Liver (tissue), 9 donors: ENCODE data around the gene SLC20A1. TPM values are rescaled to one million over a fixed set of nuclear protein-coding genes. Genes with fewer than 3 reads are reported as not detected.

Source experiments
- DNase-seq: peaks from one replicate; pipeline ENCODE4 v3.0.0-alpha.2; 2017; ENCODE audit warnings: low spot score
- H3K27ac ChIP-seq, 2 donors: one replicate each; pipeline ENCODE4 v1.7.0; 2013; ENCODE audit warnings: inconsistent platforms in 2 of 2, low read length in 2 of 2, control low read depth in 1 of 2, low read depth in 1 of 2, mild to moderate bottlenecking in 1 of 2
- H3K27me3 ChIP-seq, 4 donors: one replicate each; pipeline versions ENCODE4 v1.6.1 to v1.7.0; 2013; ENCODE audit warnings: low read length in 3 of 4, inconsistent platforms in 1 of 4, mild to moderate bottlenecking in 1 of 4, moderate library complexity in 1 of 4; ENCODE audit not compliant: control insufficient read depth in 4 of 4, insufficient read depth in 4 of 4
- H3K36me3 ChIP-seq, 4 donors: one replicate each; pipeline versions ENCODE4 v1.6.1 to v1.7.0; 2013; ENCODE audit warnings: low read length in 3 of 4, mild to moderate bottlenecking in 3 of 4, low read depth in 1 of 4, moderate library complexity in 1 of 4; ENCODE audit not compliant: control insufficient read depth in 4 of 4, insufficient read depth in 3 of 4
- H3K4me1 ChIP-seq, 4 donors: one replicate each; pipeline versions ENCODE4 v1.6.1 to v1.7.0; 2013; ENCODE audit warnings: low read length in 3 of 4, mild to moderate bottlenecking in 3 of 4, moderate library complexity in 1 of 4; ENCODE audit not compliant: control insufficient read depth in 4 of 4, insufficient read depth in 4 of 4
- H3K4me3 ChIP-seq, 3 donors: one replicate each; pipeline versions ENCODE4 v1.6.1 to v1.7.0; 2013; ENCODE audit warnings: low read length in 3 of 3, control low read depth in 1 of 3, low read depth in 1 of 3, mild to moderate bottlenecking in 1 of 3
- H3K9ac ChIP-seq, 2 donors: one replicate each; pipeline ENCODE4 v1.7.0; 2013; ENCODE audit warnings: low read length in 2 of 2, mild to moderate bottlenecking in 2 of 2, moderate library complexity in 2 of 2, control low read depth in 1 of 2, low read depth in 1 of 2
- H3K9me3 ChIP-seq, 4 donors: one replicate each; pipeline versions ENCODE4 v1.6.1 to v1.7.0; 2013; ENCODE audit warnings: low read length in 3 of 4; ENCODE audit not compliant: control insufficient read depth in 4 of 4
- CTCF ChIP-seq: fragments of 150-350 bp; IDR thresholded peaks from 2 replicates; pipeline ENCODE4 v1.5.1; 2017; ENCODE audit warnings: improper control_type of control experiment, low read depth, low read length; ENCODE audit not compliant: missing input control
- EGR1 ChIP-seq, 2 donors: IDR thresholded peaks; 2 replicates each; pipeline ENCODE4 v1.6.1; 2016 to 2018; ENCODE audit warnings: antibody characterized with exemption in 2 of 2, low read depth in 2 of 2
- FOXA1 ChIP-seq: IDR thresholded peaks from 2 replicates; pipeline ENCODE4 v1.6.1; 2016; ENCODE audit warnings: antibody characterized with exemption
- GABPA ChIP-seq, 2 donors: IDR thresholded peaks in 1 of 2; conservative IDR thresholded peaks in 1 of 2; 2 replicates each; pipeline ENCODE4 v1.6.1; 2016; ENCODE audit warnings: antibody characterized with exemption in 2 of 2, mild to moderate bottlenecking in 1 of 2, moderate library complexity in 1 of 2
- HNF4A ChIP-seq, 2 donors: conservative IDR thresholded peaks; 2 replicates each; pipeline ENCODE4 v1.6.1; 2016; ENCODE audit warnings: antibody characterized with exemption in 2 of 2, mild to moderate bottlenecking in 2 of 2
- JUND ChIP-seq, 2 donors: IDR thresholded peaks; 2 replicates each; pipeline ENCODE4 v1.6.1; 2016; ENCODE audit warnings: antibody characterized with exemption in 2 of 2
- MAX ChIP-seq: IDR thresholded peaks from 2 replicates; pipeline ENCODE4 v1.6.1; 2016; ENCODE audit warnings: antibody characterized with exemption
- NR2F2 ChIP-seq: IDR thresholded peaks from 2 replicates; pipeline ENCODE4 v1.6.1; 2016; ENCODE audit warnings: antibody characterized with exemption
- RAD21 ChIP-seq, 2 donors: IDR thresholded peaks; 2 replicates each; pipeline ENCODE4 v1.6.1; 2016; ENCODE audit warnings: antibody characterized with exemption in 2 of 2, mild to moderate bottlenecking in 2 of 2
- REST ChIP-seq: IDR thresholded peaks from 2 replicates; pipeline ENCODE4 v1.6.1; 2016; ENCODE audit warnings: antibody characterized with exemption, mild to moderate bottlenecking
- YY1 ChIP-seq: IDR thresholded peaks from 2 replicates; pipeline ENCODE4 v1.6.1; 2016; ENCODE audit warnings: antibody characterized with exemption, mild to moderate bottlenecking
- WGBS: extraction: QIAGEN DNeasy Blood & Tissue Kit; methylation state at CpG from one replicate; pipeline ENCODE4 v1.1.7; 2013; 5-methylcytosine and 5-hydroxymethylcytosine counted together
- polyA plus RNA-seq, 2 donors: library from polyadenylated mRNA; stranded (reverse) in 1 of 2; unstranded in 1 of 2; fragments of 200-250 nt in 1 of 2; fragments of >200 nt in 1 of 2; fragmentation: Nextera tagmentation in 1 of 2; extraction: Ambion mirVana in 1 of 2; gene quantifications; one replicate each; pipeline versions ENCODE4 v1.2.1 to v1.2.3, GENCODE V29; 2013 to 2015
- total RNA-seq, 2 donors: library from RNA; depleted of rRNA; stranded (reverse); fragments of >200 nt; gene quantifications; one replicate each; pipeline ENCODE4 v1.2.3, GENCODE V29; 2014
- donor health status: healthy.
- donor health status: healthy.
- donor health status: healthy.
- donor health status: healthy.
- donor health status: healthy.

The SLC20A1 gene
- total and polyA plus RNA-seq, 4 donors: 15.3 to 56.9 (median 20.0) TPM

GRCh38 chr2:112686348-112687217 is 40.8 kb downstream of the SLC20A1 start:
- no peaks in the 10 kb centered on the region for H3K27me3 ChIP-seq
- WGBS: 85% methylated on average over 15 of the region's 15 CpGs

DNA sequence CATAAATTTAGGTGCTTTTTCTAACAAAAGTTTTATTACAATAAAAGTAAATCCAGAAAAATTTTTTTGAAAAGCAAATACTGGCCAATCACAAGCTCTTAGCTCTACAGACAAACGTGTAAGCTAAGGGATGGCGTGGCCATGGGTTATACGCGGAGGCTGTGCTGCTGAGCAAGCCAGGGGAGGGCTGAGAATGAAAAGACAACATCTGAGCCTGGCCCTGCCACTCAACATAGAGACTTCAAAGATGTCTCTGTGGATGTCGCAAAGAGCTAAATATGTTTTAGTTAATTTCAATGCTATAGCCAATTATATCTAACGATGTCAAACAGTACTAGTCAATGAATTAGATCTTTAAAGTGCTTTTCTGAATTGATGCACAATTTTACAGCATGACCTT is 41.8 kb downstream of the SLC20A1 start:
- Histone ChIP-seq H3K27ac (no peak overlapping the region), H3K27me3 (no peaks in the 10 kb centered on the region), H3K9me3 (no peaks in the 10 kb centered on the region), H3K4me1 (peaks cover 0 to 3% (median 1%) of the 10 kb centered on the region in 4 donors), H3K4me3 (no peak overlapping the region), H3K36me3 (no peaks in the 10 kb centered on the region), H3K9ac (no peak overlapping the region)
- WGBS: 91% methylated on average over 6 of the region's 6 CpGs
- DNase-seq: no peak
- TF ChIP-seq HNF4A (conservative IDR thresholded peaks at IDR 0.05) (no peak), YY1 (no peak), REST (no peak), CTCF (no peak), MAX (no peak)

More at GRCh38 chr2:112686348-112687217, 40.8 kb downstream of the SLC20A1 start:
- H3K27ac ChIP-seq: no peak overlapping the region
- no peak overlapping the region for H3K9ac ChIP-seq
- H3K36me3 ChIP-seq: no peaks in the 10 kb centered on the region
- TF ChIP-seq EGR1 (IDR thresholded peaks at IDR 0.05; ENCODE audit: low read depth in 2 of 2) (no peak), MAX (no peak), YY1 (no peak), REST (no peak), RAD21 (IDR thresholded peaks at IDR 0.05) (no peak), GABPA (IDR thresholded peaks at IDR 0.05 in 1 of 2, conservative IDR thresholded peaks at IDR 0.05 in 1 of 2) (no peak), FOXA1 (no peak), NR2F2 (no peak), CTCF (no peak), JUND (IDR thresholded peaks at IDR 0.05) (no peak)
- H3K9me3 ChIP-seq: no peaks in the 10 kb centered on the region
- peak; percentile 80 for DNase-seq
- H3K4me3 ChIP-seq: no peak overlapping the region
- peaks cover 0 to 3% (median 1%) of the 10 kb centered on the region in 4 donors for H3K4me1 ChIP-seq
